IPS-NIHi7 (cell line): ENCODE results near the gene SSX4.
"Not testable (repeated sequence)": the region's sequence is repeated elsewhere in the genome, so short reads cannot be mapped to it uniquely, and the experiment has no call there.

Experiments
- DNase-seq: peaks from one replicate; pipeline ENCODE4 v3.0.0; 2012; ENCODE audit warnings: mixed read lengths; ENCODE audit errors: extremely low spot score

SSX4 gene

GRCh38 chrX:48383239-48383638 lies at the start of gene SSX4:
TSS of gene SSX4 (plus strand) at chrX:48383539. CDS start at chrX:48384054, 515 bp downstream.
- not testable (repeated sequence) for DNase-seq

DNA sequence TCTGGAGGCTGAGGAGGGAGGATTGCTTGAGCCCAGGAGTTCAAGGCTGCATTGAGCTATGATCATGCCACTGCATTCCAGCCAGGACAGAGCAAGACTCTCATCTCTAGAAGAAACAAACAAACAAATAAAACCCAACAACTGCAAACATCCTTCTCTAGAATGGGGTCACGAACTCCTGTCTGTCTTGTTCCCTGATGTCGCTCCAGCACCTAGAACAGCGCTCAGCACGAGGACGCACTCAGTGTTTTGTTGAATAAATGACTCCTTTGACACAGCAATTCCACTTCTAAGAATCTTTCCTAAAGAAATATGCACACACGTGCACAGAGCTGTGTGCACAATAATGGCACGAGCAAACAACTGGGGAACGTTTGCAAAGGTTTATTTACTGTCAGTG lies 37.3 kb upstream of the SSX4 start:
- not testable (repeated sequence) for DNase-seq

DNA sequence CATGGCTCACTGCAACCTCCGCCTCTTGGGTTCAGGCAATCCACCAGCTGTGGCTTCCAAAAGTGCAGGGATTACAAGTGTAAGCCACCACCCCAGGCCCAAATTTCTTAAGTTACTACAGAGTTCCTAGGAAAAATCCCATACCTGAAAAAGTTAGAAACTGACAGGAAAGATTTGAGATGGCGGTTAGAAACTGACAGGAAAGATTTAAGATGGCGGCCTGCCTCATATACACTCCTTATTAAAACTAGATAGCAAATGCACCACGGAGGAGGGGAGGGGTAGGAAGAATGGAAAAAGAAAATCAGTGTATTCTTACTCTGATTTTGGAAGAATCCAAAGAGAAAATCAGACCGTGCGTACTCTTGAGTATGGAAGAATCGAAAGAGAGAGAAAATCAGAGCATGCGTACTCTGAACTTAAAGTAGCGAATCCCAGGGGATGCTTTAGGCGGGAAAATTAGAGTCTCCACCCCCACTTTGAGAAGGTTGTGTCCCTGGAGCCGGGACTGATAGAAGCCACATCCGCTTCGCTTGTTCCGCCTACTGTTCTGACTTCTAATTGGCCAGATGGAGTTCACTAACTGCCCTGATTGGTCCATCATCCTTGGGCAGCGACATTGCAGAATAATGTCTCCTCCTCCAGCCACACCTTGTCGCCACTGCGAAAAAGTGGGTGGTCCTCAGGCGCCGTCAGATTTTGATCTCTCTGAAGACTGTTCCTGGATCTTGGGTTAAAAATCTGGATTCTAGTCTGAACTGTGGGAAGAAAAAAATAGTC lies 26.8 kb upstream of the SSX4 start, which contains the start of gene SSX3:
Gene SSX3 (minus strand): TSS at position 389 of the 780 bp plus-strand sequence. CDS start 1,454 bp downstream, outside the sequence.
- DNase-seq: not testable (repeated sequence)

- DNase-seq: no peak
Observed at GRCh38 chrX:48357681-48358080, 25.7 kb upstream of the SSX4 start.

DNA sequence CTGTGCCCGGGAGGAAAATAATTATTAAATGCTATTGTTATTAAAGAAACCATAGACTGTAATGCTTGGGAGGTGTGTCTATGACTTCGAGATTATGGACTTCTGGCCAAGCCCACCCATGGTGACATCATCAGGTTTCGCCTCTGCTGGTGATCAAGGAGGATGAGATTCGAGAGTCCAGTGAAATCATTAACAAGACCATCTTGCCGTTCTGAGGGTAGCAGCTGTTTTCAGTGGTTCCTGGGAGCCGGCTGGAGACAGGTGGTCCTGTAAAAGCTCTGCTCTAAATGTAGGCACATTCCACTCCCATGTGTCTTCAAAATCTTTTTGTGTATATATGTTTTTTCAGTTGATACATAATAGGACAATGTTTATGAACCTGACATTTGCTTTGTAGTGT lies 24.1 kb upstream of the SSX4 start:
- DNase-seq: not testable (repeated sequence)

GRCh38 chrX:48367717-48368408 lies 15.5 kb upstream of the SSX4 start:
- not testable (repeated sequence) for DNase-seq

DNA sequence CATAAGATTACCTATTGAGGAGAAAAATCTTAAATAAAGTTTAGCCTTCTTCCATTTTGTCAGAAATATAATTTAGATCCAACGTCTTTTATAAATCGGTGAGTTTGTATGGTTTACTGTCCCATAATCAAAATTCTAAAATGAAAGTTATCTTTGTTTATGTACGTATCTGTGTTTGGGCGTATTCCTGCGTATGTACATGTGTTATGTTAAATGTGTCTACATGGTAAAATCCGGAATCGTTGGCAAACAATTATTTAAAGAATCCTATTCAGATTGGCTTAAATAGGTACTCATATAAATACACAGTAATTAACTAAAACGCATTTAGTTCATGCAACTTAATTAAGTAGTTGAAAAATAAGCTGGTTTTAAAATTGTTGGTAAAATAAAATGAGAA lies 12.9 kb upstream of the SSX4 start:
- not testable (repeated sequence) for DNase-seq

- not testable (repeated sequence) for DNase-seq
Observed at GRCh38 chrX:48396931-48397330, 13.6 kb downstream of the SSX4 start.

GRCh38 chrX:48397825-48398224 lies 14.5 kb downstream of the SSX4 start:
- not testable (repeated sequence) for DNase-seq

DNA sequence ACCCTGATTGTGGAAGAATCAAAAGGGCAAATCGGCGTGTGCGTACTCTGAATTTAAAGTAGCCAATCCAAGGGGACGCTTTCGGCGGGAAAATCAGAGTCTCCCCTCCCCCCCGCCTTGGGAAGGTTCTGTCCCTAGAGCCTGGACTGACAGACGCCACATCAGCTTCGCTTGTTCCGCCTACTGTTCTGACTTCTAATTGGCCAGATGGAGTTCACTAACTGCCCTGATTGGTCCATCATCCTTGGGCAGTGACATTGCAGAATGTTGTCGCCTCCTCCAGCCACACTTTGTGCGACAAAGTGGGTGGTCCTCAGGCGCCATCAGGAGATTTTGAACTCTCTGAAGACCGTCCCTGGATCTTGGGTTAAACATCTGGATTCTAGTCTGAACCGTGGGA lies 28.5 kb downstream of the SSX4 start, which contains the start of gene SSX4B:
Gene SSX4B (minus strand): TSS at position 101 of the 400 bp plus-strand sequence. CDS start 588 bp downstream, outside the sequence.
- not testable (repeated sequence) for DNase-seq

- not testable (repeated sequence) for DNase-seq
Observed at GRCh38 chrX:48427027-48427716, 43.8 kb downstream of the SSX4 start.

GRCh38 chrX:48429606-48430005 lies 46.3 kb downstream of the SSX4 start:
- peak; percentile 8 for DNase-seq

GRCh38 chrX:48430166-48430565 lies 46.8 kb downstream of the SSX4 start:
- DNase-seq: not testable (repeated sequence)

DNA sequence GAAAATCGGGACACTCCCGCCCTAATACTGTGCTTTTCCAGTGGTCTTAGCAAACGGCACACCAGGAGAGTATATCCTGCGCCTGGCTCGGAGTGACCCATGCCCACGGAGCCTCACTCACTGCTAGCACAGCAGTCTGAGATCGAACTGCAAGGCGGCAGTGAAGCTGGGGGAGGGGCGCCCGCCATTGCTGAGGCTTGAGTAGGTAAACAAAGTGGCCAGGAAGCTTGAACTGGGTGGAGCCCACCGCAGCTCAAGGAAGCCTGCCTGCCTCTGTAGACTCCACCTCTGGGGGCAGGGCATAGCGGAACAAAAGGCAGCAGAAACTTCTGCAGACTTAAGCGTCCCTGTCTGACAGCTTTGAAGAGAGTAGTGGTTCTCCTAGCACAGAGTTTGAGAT lies 50.4 kb downstream of the SSX4 start:
- DNase-seq: not testable (repeated sequence)
